Fibroblast of lung (primary cell): Measurements from ENCODE around the gene UBE4B.

Experiments
- CTCF ChIP-seq, 2 donors: IDR thresholded peaks in 1 of 2; conservative IDR thresholded peaks in 1 of 2; 1 replicate in 1 of 2; 2 replicates in 1 of 2; pipeline ENCODE4 v1.5.1; 2011 to 2012; ENCODE audit warnings: low read length in 2 of 2, control low read depth in 1 of 2, inconsistent platforms in 1 of 2, low read depth in 1 of 2, mild to moderate bottlenecking in 1 of 2
- EZH2 ChIP-seq: IDR thresholded peaks from 2 replicates; pipeline ENCODE4 v1.5.1; 2012; ENCODE audit warnings: low read length, control low read depth, mild to moderate bottlenecking; ENCODE audit errors: missing control alignments

DNA sequence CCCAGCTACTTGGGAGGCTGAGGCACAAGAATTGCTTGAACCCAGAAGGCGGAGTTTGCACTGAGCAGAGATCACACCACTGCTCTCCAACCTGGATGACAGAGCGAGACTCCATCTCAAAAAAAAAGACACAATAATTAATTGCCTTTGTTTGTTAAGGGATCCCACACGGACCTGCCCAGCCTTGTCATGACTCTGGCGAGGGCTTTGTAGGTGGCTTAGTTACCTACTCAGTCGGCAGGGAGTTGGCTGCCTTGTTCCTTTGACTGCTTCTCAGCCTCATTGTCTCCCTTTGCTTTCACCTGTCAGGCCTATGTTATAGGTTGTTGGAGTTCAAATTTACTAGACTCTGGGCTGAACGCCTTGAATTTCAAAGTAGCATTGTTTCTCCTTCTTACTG, 82.0 kb downstream of the UBE4B start:
- TF ChIP-seq CTCF (conservative IDR thresholded peaks at IDR 0.05 in 1 of 2, IDR thresholded peaks at IDR 0.05 in 1 of 2; ENCODE audit: low read depth in 1 of 2, low read length in 2 of 2) (no peak), EZH2 (no peak)
